ENCODE measurements around the gene KRT84. TPM values are rescaled to one million over a fixed set of nuclear protein-coding genes. Genes with fewer than 3 reads are reported as not detected.

The KRT84 gene
- total RNA-seq, 3 donors from 2014 or later = not detected

GRCh38 chr12:52394836-52395405 lies 9.5 kb upstream of the KRT84 start:
- Histone ChIP-seq H3K9me3 (no peaks in the 10 kb centered on the region), H3K27me3 (peaks cover 0 to 3% of the 10 kb centered on the region in 2 donors), H3K36me3 (no peaks in the 10 kb centered on the region), H3K4me3 (no peak overlapping the region), H3K4me1 (peaks cover 0 to 3% of the 10 kb centered on the region in 2 donors), H3K27ac (no peak overlapping the region)
- intact Hi-C loops (cut with DNase I; ENCODE audit: low total_unique reads) = no loop called here
- DNase-seq (ENCODE audit: low spot score in 2 of 2) = no peak
- TF ChIP-seq POLR2AphosphoS5 (IDR thresholded peaks at IDR 0.05) (no peak), CTCF (IDR thresholded peaks at IDR 0.05) (no peak), POLR2A (IDR thresholded peaks at IDR 0.05) (no peak)

GRCh38 chr12:52392465-52393007 lies 7.1 kb upstream of the KRT84 start:
- no peak for TF ChIP-seq POLR2AphosphoS5 (IDR thresholded peaks at IDR 0.05)
- no peak for TF ChIP-seq POLR2A (IDR thresholded peaks at IDR 0.05)
- no peak for TF ChIP-seq CTCF (IDR thresholded peaks at IDR 0.05)
- H3K27me3 ChIP-seq = no peaks in the 10 kb centered on the region
- H3K36me3 ChIP-seq = no peaks in the 10 kb centered on the region
- DNase-seq (ENCODE audit: low spot score in 2 of 2) = no peak
- intact Hi-C loops (cut with DNase I; ENCODE audit: low total_unique reads) = no loop called here
- no peaks in the 10 kb centered on the region for H3K9me3 ChIP-seq
- H3K4me3 ChIP-seq = no peak overlapping the region
- H3K27ac ChIP-seq = peak overlapping the region in 1 of 2 donors; percentile 29
- H3K4me1 ChIP-seq = peaks cover 0 to 3% of the 10 kb centered on the region in 2 donors

- intact Hi-C loops (cut with DNase I; ENCODE audit: low total_unique reads) = no loop called here
- TF ChIP-seq POLR2A (IDR thresholded peaks at IDR 0.05) (no peak), CTCF (IDR thresholded peaks at IDR 0.05) (no peak), POLR2AphosphoS5 (IDR thresholded peaks at IDR 0.05) (no peak)
- Histone ChIP-seq H3K4me3 (no peak overlapping the region), H3K36me3 (no peaks in the 10 kb centered on the region), H3K4me1 (peaks cover 0 to 3% of the 10 kb centered on the region in 2 donors), H3K27ac (peak overlapping the region; percentile 21 to 81), H3K9me3 (no peaks in the 10 kb centered on the region), H3K27me3 (no peaks in the 10 kb centered on the region)
- peak in 1 of 2 donors; percentile 35 for DNase-seq (ENCODE audit: low spot score in 2 of 2)
Observed at GRCh38 chr12:52391618-52392002, 6.2 kb upstream of the KRT84 start.

GRCh38 chr12:52390739-52391617 lies 5.5 kb upstream of the KRT84 start:
- peak in 1 of 2 donors; percentile 35 for DNase-seq (ENCODE audit: low spot score in 2 of 2)
- TF ChIP-seq CTCF (IDR thresholded peaks at IDR 0.05) (peak; percentile 44 to 67 (median 53)), POLR2A (IDR thresholded peaks at IDR 0.05) (no peak)
- intact Hi-C loops (cut with DNase I; ENCODE audit: low total_unique reads) = no loop called here
- Histone ChIP-seq H3K4me1 (peaks cover 0 to 1% of the 10 kb centered on the region in 2 donors), H3K27ac (peak overlapping the region; percentile 67 to 81), H3K36me3 (no peaks in the 10 kb centered on the region), H3K27me3 (no peaks in the 10 kb centered on the region), H3K4me3 (no peak overlapping the region), H3K9me3 (no peaks in the 10 kb centered on the region)

Measured in breast epithelium (tissue), 4 donors.